ENCODE measurements around the gene CENATAC.

GRCh38 chr11:118998822-118999221, 884 bp downstream of the CENATAC start:
- TF ChIP-seq EZH2 (IDR thresholded peaks at IDR 0.05; ENCODE audit: borderline replicate concordance, insufficient read depth, low read depth, low read length, poor library complexity, severe bottlenecking), result no peak
- TF ChIP-seq CTCF (IDR thresholded peaks at IDR 0.05), result no peak

All from B cell (primary cell).